SK-N-SH (cell line): ENCODE results near the gene AIRE.

Experiments
- POLR2AphosphoS5 ChIP-seq: IDR thresholded peaks from 2 replicates; pipeline ENCODE4 v1.6.1; 2012; ENCODE audit warnings: low read depth, low read length
- TF ChIP-seq, protein P1 (sequence below): fragments of 200-600 bp; sonication (generic); IDR thresholded peaks from 2 replicates; pipeline ENCODE4 v1.6.1; 2017; ENCODE audit warnings: antibody characterized with exemption, mild to moderate bottlenecking, moderate library complexity

- TF ChIP-seq, protein P1, sequence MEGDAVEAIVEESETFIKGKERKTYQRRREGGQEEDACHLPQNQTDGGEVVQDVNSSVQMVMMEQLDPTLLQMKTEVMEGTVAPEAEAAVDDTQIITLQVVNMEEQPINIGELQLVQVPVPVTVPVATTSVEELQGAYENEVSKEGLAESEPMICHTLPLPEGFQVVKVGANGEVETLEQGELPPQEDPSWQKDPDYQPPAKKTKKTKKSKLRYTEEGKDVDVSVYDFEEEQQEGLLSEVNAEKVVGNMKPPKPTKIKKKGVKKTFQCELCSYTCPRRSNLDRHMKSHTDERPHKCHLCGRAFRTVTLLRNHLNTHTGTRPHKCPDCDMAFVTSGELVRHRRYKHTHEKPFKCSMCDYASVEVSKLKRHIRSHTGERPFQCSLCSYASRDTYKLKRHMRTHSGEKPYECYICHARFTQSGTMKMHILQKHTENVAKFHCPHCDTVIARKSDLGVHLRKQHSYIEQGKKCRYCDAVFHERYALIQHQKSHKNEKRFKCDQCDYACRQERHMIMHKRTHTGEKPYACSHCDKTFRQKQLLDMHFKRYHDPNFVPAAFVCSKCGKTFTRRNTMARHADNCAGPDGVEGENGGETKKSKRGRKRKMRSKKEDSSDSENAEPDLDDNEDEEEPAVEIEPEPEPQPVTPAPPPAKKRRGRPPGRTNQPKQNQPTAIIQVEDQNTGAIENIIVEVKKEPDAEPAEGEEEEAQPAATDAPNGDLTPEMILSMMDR: no peak
- no peak for TF ChIP-seq POLR2AphosphoS5
Observed at GRCh38 chr21:44288251-44289110, 2.8 kb downstream of the AIRE start.
